ENCODE results near the gene SERPINA12. TPM values are rescaled to one million over a fixed set of nuclear protein-coding genes. Genes with fewer than 3 reads are reported as not detected.

The SERPINA12 gene
- total RNA-seq, 1 donor from 2014 or later: not detected

GRCh38 chr14:94540031-94540794 is 30.9 kb upstream of the SERPINA12 start:
- peak in 1 of 2 donors; percentile 14 for ATAC-seq

GRCh38 chr14:94539181-94539580 is 29.9 kb upstream of the SERPINA12 start:
- Histone ChIP-seq H3K36me3 (no peaks in the 10 kb centered on the region), H3K4me3 (no peak overlapping the region), H3K4me1 (no peaks in the 10 kb centered on the region), H3K9me3 (no peaks in the 10 kb centered on the region), H3K27ac (no peak overlapping the region), H3K27me3 (ENCODE audit: low read depth) (peaks cover 10% of the 10 kb centered on the region)
- ATAC-seq (no peak), DNase-seq (no peak)
- intact Hi-C loops (cut with DNase I): no loop called here
- no peak for TF ChIP-seq CTCF (IDR thresholded peaks at IDR 0.05)

More at GRCh38 chr14:94540031-94540794, 30.9 kb upstream of the SERPINA12 start:
- Histone ChIP-seq H3K27me3 (ENCODE audit: low read depth) (peaks cover 12% of the 10 kb centered on the region), H3K4me1 (no peaks in the 10 kb centered on the region), H3K9me3 (no peaks in the 10 kb centered on the region), H3K4me3 (no peak overlapping the region), H3K27ac (no peak overlapping the region), H3K36me3 (no peaks in the 10 kb centered on the region)
- no peak for DNase-seq
- intact Hi-C loops (cut with DNase I): no loop called here
- no peak for TF ChIP-seq CTCF (IDR thresholded peaks at IDR 0.05)

GRCh38 chr14:94538070-94538740 is 28.9 kb upstream of the SERPINA12 start:
- ATAC-seq (no peak), DNase-seq (no peak)
- no peaks in the 10 kb centered on the region for H3K9me3 ChIP-seq
- H3K4me1 ChIP-seq: no peaks in the 10 kb centered on the region
- TF ChIP-seq CTCF (IDR thresholded peaks at IDR 0.05): no peak
- H3K36me3 ChIP-seq: no peaks in the 10 kb centered on the region
- no peak overlapping the region for H3K4me3 ChIP-seq
- no peak overlapping the region for H3K27ac ChIP-seq
- intact Hi-C loops (cut with DNase I): no loop called here
- peaks cover 10% of the 10 kb centered on the region for H3K27me3 ChIP-seq (ENCODE audit: low read depth)

- no peak for TF ChIP-seq CTCF (IDR thresholded peaks at IDR 0.05)
- no peaks in the 10 kb centered on the region for H3K36me3 ChIP-seq
- no peaks in the 10 kb centered on the region for H3K9me3 ChIP-seq
- peaks cover 10% of the 10 kb centered on the region for H3K27me3 ChIP-seq (ENCODE audit: low read depth)
- intact Hi-C loops (cut with DNase I): no loop called here
- H3K4me1 ChIP-seq: no peaks in the 10 kb centered on the region
- DNase-seq (no peak), ATAC-seq (no peak)
- H3K4me3 ChIP-seq: no peak overlapping the region
- no peak overlapping the region for H3K27ac ChIP-seq
These were observed 27.6 kb upstream of the SERPINA12 start for GRCh38 chr14:94536836-94537235.

- Histone ChIP-seq H3K9me3 (no peaks in the 10 kb centered on the region), H3K27ac (no peak overlapping the region), H3K4me1 (no peaks in the 10 kb centered on the region), H3K4me3 (no peak overlapping the region), H3K36me3 (no peaks in the 10 kb centered on the region), H3K27me3 (ENCODE audit: low read depth) (peaks cover 10% of the 10 kb centered on the region)
- TF ChIP-seq CTCF (IDR thresholded peaks at IDR 0.05): no peak
- ATAC-seq (no peak), DNase-seq (no peak)
- intact Hi-C loops (cut with DNase I): no loop called here
These were observed 26.2 kb upstream of the SERPINA12 start for GRCh38 chr14:94535506-94535905.
